ENCODE measurements around the gene LMX1B.

DNA sequence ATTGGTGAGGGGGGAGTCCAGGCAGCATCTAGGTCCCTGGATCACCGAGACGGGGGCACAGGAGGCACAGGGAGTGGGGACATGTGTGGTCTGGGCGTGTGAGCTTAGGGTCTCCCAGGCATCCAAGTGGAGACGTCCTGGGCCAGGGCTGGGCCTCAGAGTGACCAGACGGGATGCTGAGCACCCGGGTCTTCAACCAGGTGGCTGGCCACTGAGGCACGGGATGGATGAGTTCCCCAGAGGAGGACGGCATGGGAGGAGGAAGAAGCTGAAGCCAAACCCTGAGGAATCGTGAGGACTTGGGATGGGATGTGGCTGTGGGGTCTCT is 88.0 kb downstream of the LMX1B start:
- TF ChIP-seq POLR2A (IDR thresholded peaks at IDR 0.05; ENCODE audit: low read depth, low read length): no peak
- no peak for TF ChIP-seq POLR2AphosphoS5 (IDR thresholded peaks at IDR 0.05; ENCODE audit: insufficient read depth, low read depth, low read length)
- TF ChIP-seq JUN (IDR thresholded peaks at IDR 0.05; ENCODE audit: borderline replicate concordance, insufficient read depth, insufficient read length, low read depth): no peak
- TF ChIP-seq, protein P1, sequence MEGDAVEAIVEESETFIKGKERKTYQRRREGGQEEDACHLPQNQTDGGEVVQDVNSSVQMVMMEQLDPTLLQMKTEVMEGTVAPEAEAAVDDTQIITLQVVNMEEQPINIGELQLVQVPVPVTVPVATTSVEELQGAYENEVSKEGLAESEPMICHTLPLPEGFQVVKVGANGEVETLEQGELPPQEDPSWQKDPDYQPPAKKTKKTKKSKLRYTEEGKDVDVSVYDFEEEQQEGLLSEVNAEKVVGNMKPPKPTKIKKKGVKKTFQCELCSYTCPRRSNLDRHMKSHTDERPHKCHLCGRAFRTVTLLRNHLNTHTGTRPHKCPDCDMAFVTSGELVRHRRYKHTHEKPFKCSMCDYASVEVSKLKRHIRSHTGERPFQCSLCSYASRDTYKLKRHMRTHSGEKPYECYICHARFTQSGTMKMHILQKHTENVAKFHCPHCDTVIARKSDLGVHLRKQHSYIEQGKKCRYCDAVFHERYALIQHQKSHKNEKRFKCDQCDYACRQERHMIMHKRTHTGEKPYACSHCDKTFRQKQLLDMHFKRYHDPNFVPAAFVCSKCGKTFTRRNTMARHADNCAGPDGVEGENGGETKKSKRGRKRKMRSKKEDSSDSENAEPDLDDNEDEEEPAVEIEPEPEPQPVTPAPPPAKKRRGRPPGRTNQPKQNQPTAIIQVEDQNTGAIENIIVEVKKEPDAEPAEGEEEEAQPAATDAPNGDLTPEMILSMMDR (IDR thresholded peaks at IDR 0.05; ENCODE audit: extremely low read depth in 1 of 2, insufficient read depth in 1 of 2, low read depth in 1 of 2, low read length in 2 of 2): no peak
- no peak for TF ChIP-seq EZH2 (IDR thresholded peaks at IDR 0.05; ENCODE audit: borderline replicate concordance, low read depth, low read length, severe bottlenecking)
- TF ChIP-seq FOS (IDR thresholded peaks at IDR 0.05; ENCODE audit: borderline replicate concordance, insufficient read depth, low read length): no peak

All from endothelial cell of umbilical vein (primary cell).